NCI-H524 (cell line): Measurements from ENCODE around the gene DEGS2.
"Not testable (repeated sequence)": the region's sequence is repeated elsewhere in the genome, so short reads cannot be mapped to it uniquely, and the experiment has no call there.

ENCODE experiments used
- DNase-seq, 2 experiments: peaks; one replicate each; lab custom pipeline; 2025; lab: John Stamatoyannopoulos, UW

DEGS2 gene

DNA sequence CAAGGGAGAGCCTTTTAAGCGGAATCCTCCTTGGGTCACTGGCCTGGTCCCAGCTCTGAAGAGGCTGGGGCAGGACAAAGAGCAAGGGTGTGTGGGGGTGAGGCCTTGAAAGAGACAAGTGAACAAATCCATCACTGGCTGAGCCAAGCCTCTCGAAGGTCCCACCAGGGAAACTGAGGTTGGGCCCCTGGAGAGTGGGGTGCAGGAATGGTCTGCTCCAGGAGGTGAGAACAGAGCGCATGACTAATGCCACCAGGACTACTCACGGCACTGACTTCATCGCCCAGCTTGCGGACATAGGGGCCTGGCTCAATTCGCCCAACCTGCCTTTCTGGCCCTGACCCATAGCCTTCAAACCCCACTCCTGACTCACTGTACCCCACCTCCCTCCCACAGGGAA lies 19.2 kb upstream of the DEGS2 start:
- no peak for DNase-seq

DNA sequence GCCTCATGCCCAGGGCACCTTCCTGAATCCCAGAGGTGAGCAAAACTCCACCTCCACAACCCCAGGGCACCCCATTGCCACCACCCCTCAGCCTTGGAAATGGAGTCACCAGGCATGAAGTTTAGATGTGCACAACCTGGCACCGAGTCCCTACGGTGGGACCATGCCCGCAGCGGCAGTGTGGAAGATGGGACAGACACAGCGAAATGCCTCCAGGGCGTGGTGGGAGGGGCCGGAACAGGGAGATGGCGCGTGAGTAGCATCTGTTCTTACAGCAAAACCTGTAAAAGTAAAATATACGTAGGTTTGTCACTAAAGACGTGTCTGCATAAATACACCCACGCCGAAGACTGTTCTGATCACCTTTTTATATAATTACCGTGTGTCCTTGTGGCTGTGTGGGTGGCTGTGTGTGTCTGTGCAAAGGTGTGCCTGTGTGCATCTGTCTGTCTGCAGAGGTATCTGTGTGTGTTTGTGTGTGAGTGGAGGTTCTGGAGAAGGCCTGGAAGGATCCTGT lies 17.4 kb upstream of the DEGS2 start:
- no peak for DNase-seq

DNA sequence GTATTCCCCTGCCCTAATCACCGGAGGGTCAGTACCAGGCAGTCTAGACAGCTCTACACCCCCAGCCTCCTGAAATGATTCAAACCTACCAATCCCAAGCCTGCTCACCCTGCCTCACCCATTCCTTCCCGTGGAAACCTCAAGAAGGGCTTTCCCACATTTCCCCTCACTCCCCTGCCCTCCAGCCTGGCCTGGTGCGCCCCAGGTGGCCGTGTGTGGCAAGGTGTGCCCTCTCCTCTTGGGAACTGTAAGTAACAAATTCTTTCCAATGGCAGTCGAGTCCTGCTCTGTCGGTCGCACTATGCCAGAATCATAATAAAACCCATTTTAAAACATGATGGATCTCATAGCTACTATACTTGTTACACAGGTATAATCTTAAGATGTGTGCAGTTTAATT lies 13.9 kb upstream of the DEGS2 start:
- no peak for DNase-seq

DNA sequence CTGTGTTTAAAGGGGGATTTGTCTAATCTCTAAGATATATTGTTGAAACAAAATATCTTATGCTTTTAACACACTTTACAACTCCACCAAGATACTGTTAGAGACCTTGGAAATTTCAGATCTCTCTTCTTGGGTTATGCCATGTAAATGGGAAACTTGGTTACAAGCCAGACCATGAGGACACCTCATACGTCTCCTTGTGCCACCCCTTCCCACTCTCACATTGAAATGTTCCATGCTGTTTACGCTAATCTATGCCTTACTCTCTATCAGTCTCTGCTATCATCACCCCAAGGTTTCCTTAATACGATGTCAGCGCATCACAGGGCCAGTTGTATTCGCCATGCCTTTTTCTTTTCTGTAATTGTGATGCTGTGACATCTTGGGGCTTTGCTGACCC lies 13.4 kb upstream of the DEGS2 start:
- DNase-seq = no peak

DNA sequence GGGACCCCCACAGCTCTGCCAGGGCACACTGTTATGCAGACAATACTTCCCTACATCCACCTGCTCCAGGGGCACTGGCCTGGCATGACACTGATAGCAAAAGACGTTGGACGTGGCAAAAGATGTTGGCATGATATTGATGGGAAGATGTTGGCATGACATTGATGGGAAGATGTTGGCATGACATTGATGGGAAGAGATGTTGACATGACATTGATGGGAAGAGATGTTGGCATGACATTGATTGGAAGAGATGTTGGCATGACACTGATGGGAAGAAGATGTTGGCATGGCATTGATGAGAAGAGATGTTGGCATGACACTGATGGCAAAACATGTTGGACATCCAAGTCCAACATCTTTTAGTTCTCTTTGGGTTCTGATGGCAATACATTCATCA lies 11.4 kb upstream of the DEGS2 start:
- DNase-seq = no peak

DNA sequence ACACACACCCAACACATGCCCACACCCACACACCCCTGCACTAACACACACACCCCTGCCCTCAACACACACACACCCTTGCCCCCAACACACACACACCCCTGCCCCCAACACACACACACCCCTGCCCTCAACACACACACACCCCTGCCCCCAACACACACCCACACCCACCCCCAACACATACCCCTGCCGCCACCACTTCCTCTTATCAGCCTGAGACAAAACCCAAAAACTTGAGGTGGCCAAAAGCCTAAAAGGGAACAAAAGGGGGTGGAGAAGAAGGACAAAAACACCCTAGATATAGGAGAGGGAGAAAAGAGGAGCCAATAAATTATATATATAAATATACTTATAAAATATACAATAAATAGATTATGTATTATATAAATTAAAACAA lies 9.1 kb upstream of the DEGS2 start:
- DNase-seq = no peak

DNA sequence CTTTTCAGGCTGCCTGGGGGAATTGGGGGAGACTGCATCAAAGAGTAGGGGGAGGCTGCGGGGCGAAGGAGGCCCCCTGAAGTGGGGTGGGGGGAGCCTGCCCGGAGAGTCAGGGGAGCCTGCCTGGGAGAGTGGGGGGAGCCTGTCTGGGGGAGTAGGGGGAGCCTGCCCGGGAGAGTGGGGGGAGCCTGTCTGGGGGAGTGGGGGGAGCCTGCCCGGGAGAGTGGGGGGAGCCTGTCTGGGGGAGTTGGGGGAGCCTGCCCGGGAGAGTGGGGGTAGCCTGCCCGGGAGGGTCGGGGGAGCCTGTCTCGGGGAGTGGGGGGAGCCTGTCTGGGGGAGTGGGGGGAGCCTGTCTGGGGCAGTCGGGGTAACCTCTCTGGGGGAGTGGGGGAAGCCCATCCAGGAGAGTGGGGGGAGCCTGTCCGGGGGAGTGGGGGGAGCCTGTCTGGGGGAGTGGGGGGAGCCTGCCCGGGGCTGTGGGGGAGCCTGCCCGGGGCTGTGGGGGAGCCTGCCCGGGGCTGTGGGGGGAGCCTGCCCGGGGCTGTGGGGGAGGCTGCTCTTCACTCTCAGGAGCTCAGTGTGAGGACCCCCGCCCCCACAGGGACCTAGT lies 6.5 kb upstream of the DEGS2 start:
- no peak for DNase-seq

DNA sequence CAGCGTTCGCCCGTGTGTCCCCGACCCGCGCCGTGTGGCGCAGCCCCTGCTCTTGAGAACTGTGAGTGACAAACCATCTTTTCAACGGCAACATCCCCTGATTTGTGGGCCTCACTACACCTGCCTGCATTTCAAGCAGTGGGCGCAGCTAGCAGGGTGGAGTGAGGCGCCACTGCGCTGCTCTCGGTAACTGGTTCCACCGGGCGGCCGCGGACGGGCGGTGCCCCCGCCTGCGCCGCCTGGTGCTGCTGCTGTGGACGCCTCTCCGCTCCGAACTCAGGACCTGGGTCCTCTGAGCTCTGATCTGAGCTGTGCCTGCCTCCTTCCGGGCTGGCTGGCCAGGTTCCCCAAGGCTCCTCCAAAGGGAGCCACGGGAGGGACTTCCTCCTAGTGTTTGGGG lies 5.9 kb upstream of the DEGS2 start:
- DNase-seq = no peak

DNA sequence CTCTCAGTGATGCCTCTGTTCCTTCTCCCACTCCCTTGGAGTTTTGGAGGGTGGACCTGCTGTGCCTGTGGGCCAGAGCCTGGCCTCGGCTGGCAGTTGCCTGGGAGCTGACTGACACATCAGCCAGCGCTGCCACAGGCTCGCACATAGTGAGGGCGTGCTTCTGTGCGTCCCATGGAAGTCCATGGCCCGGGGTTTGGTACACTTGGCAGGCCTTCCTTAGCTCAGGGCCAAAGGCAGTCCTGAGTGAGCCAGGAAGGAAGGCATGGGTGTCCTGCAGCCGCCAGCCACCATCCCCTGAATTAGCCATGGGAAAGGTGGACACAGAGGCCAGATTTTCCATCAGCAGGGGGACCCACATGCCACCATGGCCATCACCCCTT lies 1.1 kb upstream of the DEGS2 start:
- DNase-seq = no peak

DNA sequence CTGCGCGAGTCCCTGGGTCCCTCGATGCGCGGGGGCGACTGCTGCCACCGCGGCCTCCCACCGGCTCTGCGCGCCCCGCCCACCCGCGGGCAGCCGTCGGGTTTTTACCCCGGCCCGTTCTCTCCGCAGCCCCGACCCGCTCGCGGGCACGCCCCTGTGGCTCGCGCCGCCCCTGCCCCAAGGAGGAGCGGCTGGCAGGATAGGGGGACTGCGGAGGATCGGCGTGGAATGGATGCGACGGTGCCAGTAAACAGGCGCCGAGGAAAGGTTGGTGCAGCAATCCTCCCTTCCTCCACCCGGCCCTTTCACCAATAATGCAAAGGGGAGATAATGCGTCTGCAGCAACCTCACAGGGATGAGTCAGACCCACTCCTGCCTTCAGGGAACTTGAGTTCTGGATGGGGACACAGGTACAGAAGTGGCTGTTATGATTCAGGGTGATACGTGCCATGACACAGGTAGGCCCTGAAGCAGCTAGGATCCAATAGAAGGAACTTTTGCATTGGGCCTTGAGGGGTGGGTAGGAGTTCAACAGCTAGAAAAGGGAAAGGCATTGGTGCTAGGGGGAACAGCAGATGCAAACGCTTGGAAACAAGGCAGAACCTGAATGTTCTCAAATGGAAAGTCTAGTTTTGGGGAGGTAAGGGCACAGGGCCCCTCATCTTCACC lies 554 bp upstream of the DEGS2 start:
- DNase-seq = no peak

DNA sequence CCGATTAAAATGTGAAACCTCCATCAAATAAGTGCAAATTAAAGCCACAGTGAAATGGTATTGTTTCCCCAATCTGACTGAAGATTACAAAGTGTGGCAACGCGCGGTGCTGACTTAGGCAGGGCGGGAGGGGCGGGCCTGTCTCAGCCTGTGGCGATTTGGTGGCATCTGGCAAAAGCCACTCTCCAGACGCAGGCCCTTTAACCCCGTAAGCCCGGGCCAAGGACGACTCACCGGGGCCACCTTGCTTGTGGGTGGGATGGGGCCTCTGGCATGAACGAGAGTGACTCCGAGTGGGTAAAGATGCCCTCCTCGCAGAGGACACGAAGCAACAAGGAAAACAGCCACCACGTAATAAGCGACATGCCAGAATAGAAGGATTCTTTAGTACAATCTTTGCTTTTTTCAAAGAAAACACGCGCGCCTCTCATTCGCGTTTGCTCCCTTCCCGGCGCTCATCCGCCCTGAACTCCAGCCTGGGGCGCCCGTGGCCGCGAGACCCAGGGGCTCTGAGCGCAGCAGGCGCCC lies 815 bp downstream of the DEGS2 start:
- peak in 1 of 2 experiments; percentile 47 for DNase-seq

DNA sequence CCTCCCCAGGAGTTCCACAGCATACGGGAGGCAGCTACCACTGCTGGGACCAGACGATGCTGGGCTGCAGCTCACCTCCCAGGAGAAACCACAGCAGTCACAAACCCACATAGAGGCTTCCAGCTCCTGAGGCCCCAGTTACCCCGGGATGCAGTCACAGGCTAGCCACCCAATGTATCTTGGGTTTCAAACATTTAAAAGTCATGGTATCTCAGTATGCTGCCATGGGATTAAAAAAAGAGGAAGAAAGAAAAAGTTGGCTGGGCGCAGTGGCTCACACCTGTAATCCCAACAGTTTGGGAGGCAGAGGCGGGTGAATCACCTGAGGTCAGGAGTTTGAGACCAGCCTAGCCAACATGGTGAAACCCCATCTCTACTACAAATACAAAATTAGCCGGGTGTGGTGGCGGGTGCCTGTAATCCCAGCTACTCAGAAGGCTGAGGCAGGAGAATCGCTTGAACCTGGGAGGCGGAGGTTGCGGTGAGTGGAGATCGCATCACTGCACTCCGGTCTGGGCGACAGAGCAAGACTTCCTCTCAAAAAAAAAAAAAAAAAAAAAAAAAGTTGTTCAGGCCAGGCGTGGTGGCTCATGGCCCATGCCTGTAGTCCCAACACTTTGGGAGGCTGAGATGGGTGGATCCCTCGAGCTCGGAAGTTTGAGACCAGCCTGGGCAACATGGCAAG lies 1.8 kb downstream of the DEGS2 start:
- not testable (repeated sequence) for DNase-seq

DNA sequence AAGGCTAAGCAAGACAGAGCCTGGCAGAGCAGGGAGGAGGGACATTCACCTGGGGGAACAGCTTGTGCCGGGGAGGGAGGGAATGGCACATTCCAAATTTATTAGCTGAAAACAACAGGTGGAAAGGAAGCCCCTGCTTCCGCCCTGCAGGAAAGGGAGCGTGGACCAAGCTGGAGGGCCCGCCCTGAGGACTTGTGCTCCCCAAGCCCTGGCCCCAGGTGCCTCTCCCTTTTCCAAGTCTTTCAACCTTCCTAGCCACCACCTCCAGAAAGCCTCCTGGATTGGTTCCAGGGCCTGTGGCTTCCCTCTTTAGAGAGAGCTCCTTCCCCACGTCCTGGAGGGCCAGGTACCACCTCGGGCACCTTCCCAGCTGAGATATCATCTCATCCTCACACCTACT lies 2.7 kb downstream of the DEGS2 start:
- no peak for DNase-seq

DNA sequence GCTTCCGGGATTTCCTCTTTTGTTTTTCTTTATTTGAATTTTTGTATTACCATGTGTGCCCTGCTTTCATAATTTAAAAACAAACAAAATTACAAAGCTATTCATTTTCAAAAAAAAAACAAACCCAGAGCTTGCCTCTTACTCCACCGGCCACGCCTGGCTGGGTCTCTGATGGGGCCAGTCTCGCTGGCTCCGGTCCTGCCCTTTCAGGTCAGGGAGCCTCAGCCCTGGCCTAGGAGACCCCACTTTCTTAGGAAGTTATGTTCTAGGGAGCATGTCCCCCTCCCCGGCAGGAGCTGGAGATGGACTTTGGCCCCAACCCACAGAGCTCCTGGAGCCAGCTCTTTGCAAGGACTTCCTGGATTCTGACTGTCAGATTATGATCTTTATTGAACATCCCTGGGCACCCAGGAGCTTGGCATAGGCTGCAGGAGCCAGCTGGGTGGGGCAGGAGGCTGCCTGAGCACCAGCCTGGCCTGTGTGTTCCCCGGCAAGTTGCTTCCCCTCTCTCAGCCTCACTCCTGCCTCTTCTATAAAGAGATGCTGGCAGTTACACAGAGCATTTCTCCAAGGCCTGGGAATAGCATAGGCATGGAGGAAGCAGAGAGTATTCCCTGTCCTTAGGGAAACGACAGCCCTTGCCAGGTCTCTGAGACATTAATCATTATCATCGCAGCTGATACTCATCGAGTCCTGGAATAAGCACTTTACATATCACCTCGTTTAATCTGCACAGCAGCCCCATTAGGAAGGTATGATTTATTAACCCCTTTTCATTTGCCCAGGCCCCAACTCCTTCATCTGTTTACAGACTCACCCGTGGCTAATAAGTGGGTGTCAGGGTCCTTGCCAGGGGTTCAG lies 3.5 kb downstream of the DEGS2 start:
- DNase-seq = no peak

DNA sequence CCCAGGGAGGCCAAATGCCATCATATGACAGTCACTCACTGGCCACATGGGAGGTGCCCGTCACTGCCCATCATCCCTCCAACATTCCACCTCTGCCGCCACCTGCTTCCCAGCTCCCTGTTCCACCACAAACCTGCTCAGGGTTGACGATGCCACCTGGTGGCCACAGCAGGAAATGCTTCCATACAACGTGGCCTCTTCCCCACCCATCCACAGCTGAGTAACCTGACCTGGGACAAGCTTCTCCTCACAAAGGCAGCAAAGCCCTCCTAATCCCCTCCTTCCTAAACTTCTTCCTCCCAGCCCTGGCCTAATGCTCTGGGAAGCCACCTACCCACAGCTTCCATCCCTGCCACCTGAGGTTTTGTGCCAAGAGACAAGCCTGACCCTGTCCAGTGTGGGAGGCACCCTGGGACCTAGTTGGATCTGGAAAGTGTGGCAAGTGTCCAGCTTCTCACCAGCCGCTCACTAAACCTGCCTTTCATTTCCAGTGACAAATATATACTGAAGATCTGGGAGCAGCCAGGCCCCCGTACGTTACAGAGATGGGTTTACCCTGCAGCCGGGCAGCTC lies 4.3 kb downstream of the DEGS2 start:
- DNase-seq = peak; percentile 22 to 59

DNA sequence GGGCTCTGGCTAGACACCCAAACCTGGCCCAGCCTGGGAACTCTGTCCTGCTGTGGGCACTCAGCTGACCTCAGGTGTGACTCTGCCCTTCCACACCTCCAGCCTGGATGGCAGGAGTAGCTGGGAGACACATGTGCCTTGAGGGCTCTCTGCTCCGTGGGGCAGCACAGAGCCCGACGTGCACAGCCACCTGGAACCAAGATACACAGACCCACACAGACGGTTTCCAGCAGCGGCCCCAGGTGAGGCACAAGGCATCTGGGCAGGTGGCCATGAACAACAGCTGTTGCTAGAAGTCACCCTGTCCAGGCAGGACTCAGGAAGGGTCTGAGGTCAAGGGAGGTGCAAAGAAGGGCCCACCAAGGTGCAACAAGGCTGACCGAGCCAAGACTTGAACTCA lies 5.9 kb downstream of the DEGS2 start:
- no peak for DNase-seq

DNA sequence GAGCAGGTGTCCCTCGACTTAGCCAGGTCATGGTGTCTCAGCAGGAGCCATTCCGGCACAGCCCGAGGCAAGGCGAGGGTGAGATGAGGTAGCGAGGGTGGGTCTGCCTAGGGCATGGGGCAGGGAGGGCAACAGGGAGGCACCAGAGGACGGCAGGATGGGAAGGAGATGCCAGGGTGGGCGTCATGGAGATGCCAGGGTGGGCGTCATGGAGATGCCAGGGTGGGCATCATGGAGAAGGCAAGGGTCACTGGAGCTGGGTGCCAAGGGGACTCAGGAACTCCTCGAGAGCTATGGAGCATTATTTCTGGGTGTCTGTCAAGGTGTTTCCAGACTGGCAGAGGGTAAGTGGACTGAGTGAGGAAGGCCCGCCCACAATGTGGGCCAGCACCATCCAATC lies 7.4 kb downstream of the DEGS2 start:
- DNase-seq = no peak

DNA sequence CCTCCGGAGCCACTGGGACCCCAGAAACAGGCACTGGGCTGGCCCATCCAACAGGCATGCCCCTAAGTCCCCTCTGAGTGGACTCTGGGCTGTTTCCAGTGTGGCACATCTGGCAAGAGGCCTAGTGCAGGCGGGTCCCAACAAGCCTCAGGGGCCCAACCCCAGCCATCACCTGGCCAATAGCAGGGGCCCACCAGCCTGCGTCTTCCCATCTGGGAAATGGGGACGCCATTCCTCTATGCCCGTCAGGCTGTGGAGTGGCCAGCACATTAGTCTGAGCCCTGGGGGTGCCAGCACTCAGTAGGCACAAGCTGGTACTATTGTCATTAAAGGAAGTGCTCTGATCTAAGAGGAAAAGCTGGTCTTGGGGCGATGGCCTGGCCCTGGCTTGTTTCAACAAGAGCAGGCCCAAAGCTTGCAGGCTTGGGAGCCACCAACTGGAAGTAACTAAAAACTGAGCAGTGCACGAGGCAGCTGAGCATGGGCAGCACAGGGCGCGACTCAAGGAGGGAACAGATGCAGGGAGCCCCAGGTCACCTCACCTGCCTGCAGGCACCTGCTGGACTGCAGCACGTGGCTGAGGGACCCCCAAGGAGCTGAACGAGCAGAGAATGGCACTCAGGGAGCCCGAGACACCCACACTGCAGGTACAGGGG lies 8.4 kb downstream of the DEGS2 start:
- no peak for DNase-seq

DNA sequence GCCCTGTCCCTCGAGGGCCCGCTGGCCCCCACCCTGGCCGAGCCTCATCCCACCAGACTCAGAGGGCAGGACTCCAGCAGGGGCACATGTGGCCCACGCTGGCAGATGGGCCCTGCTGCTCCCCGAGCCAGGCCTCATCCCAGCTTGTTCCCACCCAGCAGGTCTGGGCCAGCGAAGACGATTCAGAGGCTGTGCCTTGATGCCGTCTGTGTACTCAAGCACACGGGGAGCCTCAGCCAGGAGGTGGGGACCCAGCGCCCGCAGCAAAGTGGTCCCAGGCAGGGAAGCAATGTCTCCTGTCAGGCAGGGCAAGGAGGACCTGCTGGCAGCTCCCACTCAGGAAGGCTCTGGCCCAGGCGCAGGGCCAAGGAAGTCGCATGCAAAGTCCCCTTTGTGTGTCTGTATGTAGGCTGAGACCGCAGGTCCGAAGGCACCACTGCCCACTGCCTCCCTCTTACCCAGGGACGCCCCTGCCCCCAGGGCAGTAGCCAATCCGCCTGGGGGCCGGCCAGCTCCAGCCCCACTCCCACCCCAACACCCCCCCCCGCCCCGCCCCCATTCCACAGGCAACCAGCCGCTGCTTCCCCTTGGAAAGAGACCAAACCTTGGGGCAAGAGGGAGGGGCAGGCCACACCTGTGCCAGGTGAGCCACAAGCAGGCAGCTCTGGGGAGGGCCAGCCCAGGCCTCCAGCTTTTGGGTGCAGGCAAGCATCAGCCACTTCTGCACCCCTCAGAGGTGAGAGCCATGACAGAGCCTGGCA lies 9.4 kb downstream of the DEGS2 start:
- DNase-seq = peak; percentile 27 to 36
